ENCODE measurements around the gene EIF1.

DNA sequence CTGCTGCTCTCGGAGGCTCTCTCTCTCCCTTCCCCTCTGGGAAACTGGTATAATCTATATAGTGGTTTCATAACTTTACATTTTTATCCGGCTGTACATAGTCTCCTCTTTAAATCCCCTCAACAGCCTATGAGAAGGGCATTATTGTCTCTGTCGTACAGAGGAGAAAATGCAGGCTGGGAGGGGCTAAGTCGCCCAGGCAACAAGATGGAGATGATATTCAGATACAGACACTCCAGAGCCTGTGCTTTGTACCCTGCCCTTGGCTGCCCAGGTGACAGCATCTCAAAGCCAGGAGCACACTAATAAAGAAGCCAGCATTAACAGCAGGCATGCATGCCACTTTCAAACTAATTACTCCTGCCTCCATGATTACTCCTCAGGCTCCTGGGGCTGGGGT lies 4.7 kb upstream of the EIF1 start:
- TF ChIP-seq POLR2A (IDR thresholded peaks at IDR 0.05; ENCODE audit: low read length) (no peak), GATA1 (IDR thresholded peaks at IDR 0.05; ENCODE audit: low read depth, low read length) (no peak)

Measured in erythroblast (primary cell).